SU-DHL-6 (cell line): Measurements from ENCODE around the gene ZSCAN21.
"Not testable (repeated sequence)": the region's sequence is repeated elsewhere in the genome, so short reads cannot be mapped to it uniquely, and the experiment has no call there.

Source experiments
- H2AFZ ChIP-seq: fragments of 200-600 bp; sonication (generic); 2 replicates; pipeline ENCODE4 v1.6.1; 2014; ENCODE audit warnings: low read depth, mild to moderate bottlenecking, moderate library complexity, mixed read lengths, antibody characterized with exemption, low read length; ENCODE audit not compliant: severe bottlenecking
- H3F3A ChIP-seq: fragments of 200-600 bp; shearing (Covaris generic); 2 replicates; pipeline ENCODE4 v1.6.0; 2016; ENCODE audit warnings: antibody characterized with exemption, mild to moderate bottlenecking; ENCODE audit not compliant: insufficient read depth
- H3K27ac ChIP-seq: fragments of 200-600 bp; sonication (generic); 2 replicates; pipeline ENCODE4 v1.5.1; 2016; ENCODE audit warnings: low read depth, mild to moderate bottlenecking, low read length, moderate library complexity, mixed read lengths
- H3K27me3 ChIP-seq: fragments of 200-600 bp; sonication (generic), shearing (Covaris generic); 2 replicates; pipeline ENCODE4 v1.6.0; 2014; ENCODE audit warnings: mild to moderate bottlenecking, low read length
- H3K36me3 ChIP-seq: fragments of 200-600 bp; sonication (generic); 2 replicates; pipeline ENCODE4 v1.6.1; 2014; ENCODE audit warnings: mild to moderate bottlenecking, low read length, mixed read lengths
- H3K4me2 ChIP-seq: fragments of 300-600, 200-600 bp; shearing (Covaris generic), sonication (generic); 2 replicates; pipeline ENCODE4 v1.6.0; 2014; ENCODE audit warnings: low read length, low read depth, mild to moderate bottlenecking; ENCODE audit not compliant: poor library complexity, severe bottlenecking
- H3K4me3 ChIP-seq: fragments of 200-600 bp; sonication (generic); 2 replicates; pipeline ENCODE4 v1.5.1; 2014; ENCODE audit warnings: antibody characterized with exemption, low read length, mild to moderate bottlenecking, mixed read lengths; ENCODE audit not compliant: insufficient read depth, poor library complexity, severe bottlenecking
- H3K79me2 ChIP-seq: fragments of 200-600 bp; sonication (generic); 2 replicates; pipeline ENCODE4 v1.6.1; 2014; ENCODE audit warnings: mild to moderate bottlenecking, low read length, moderate library complexity; ENCODE audit not compliant: insufficient read depth
- H3K9ac ChIP-seq: fragments of 200-600 bp; sonication (generic); 2 replicates; pipeline ENCODE4 v1.7.0; 2014; ENCODE audit warnings: mild to moderate bottlenecking, low read length
- H3K9me2 ChIP-seq: fragments of 200-600 bp; sonication (generic); replicated peaks from 2 replicates; pipeline ENCODE4 v1.6.1; 2014; ENCODE audit warnings: low read length; ENCODE audit not compliant: insufficient read depth
- H3K9me3 ChIP-seq: fragments of 200-600 bp; sonication (generic); 2 replicates; pipeline ENCODE4 v1.6.1; 2014; ENCODE audit warnings: low read length, mixed read lengths; ENCODE audit not compliant: insufficient read depth
- H4K20me1 ChIP-seq: fragments of 200-600 bp; sonication (generic); 2 replicates; pipeline ENCODE4 v1.6.1; 2014; ENCODE audit warnings: low read depth, mild to moderate bottlenecking, antibody characterized with exemption, low read length, moderate library complexity, mixed read lengths
- CTCF ChIP-seq: fragments of 200-600 bp; sonication (generic); IDR thresholded peaks from one replicate; pipeline ENCODE4 v1.5.1; 2017; ENCODE audit warnings: antibody characterized with exemption, mild to moderate bottlenecking, low read length, moderate library complexity; ENCODE audit not compliant: insufficient read depth, poor library complexity, severe bottlenecking
- EZH2phosphoT487 ChIP-seq: fragments of 200-600 bp; sonication (generic), shearing (Covaris generic); conservative IDR thresholded peaks from 2 replicates; pipeline ENCODE4 v1.6.1; 2018; ENCODE audit warnings: mild to moderate bottlenecking, antibody characterized with exemption, low read length, moderate library complexity, mixed read lengths

The ZSCAN21 gene

GRCh38 chr7:100007887-100008286 is 41.7 kb upstream of the ZSCAN21 start:
- H3K9me2 ChIP-seq: no peaks in the 10 kb centered on the region
- no peaks in the 10 kb centered on the region for H3K9me3 ChIP-seq
- no peaks in the 10 kb centered on the region for H3K36me3 ChIP-seq
- no peak overlapping the region for H3K27ac ChIP-seq
- H3K79me2 ChIP-seq: no peaks in the 10 kb centered on the region
- no peaks in the 10 kb centered on the region; the same call in 1 of the 2 replicates for H3K27me3 ChIP-seq
- no peaks in the 10 kb centered on the region for H3F3A ChIP-seq
- H3K4me3 ChIP-seq: no peak overlapping the region
- no peak overlapping the region for H3K4me2 ChIP-seq
- no peak overlapping the region for H3K9ac ChIP-seq
- H2AFZ ChIP-seq: no peak overlapping the region
- H4K20me1 ChIP-seq: no peaks in the 10 kb centered on the region
- TF ChIP-seq CTCF (no peak), EZH2phosphoT487 (no peak)

GRCh38 chr7:100008525-100008924 is 41.0 kb upstream of the ZSCAN21 start:
- Histone ChIP-seq H3K4me2 (no peak overlapping the region), H3K9me3 (no peaks in the 10 kb centered on the region), H2AFZ (no peak overlapping the region), H3K27me3 (no peaks in the 10 kb centered on the region; the same call in 1 of the 2 replicates), H3K4me3 (no peak overlapping the region), H3K9ac (no peak overlapping the region), H3F3A (no peaks in the 10 kb centered on the region), H3K9me2 (no peaks in the 10 kb centered on the region), H3K79me2 (no peaks in the 10 kb centered on the region), H4K20me1 (no peaks in the 10 kb centered on the region), H3K36me3 (no peaks in the 10 kb centered on the region), H3K27ac (no peak overlapping the region)
- TF ChIP-seq EZH2phosphoT487: no peak
- no peak for TF ChIP-seq CTCF

- not testable (repeated sequence) for H2AFZ ChIP-seq, H3K79me2 ChIP-seq, H3K27ac ChIP-seq, H3F3A ChIP-seq, H3K27me3 ChIP-seq, H3K9me3 ChIP-seq, H3K4me3 ChIP-seq, H3K4me2 ChIP-seq, H3K9me2 ChIP-seq, H4K20me1 ChIP-seq, H3K9ac ChIP-seq, H3K36me3 ChIP-seq
Measured at GRCh38 chr7:100009952-100010351, 39.6 kb upstream of the ZSCAN21 start.

- Histone ChIP-seq H3K9me2 (no peaks in the 10 kb centered on the region), H3F3A (no peaks in the 10 kb centered on the region), H3K27me3 (no peaks in the 10 kb centered on the region; the same call in 1 of the 2 replicates), H3K9me3 (no peaks in the 10 kb centered on the region), H3K36me3 (no peaks in the 10 kb centered on the region), H3K79me2 (peaks cover 3% of the 10 kb centered on the region), H4K20me1 (no peaks in the 10 kb centered on the region), H3K4me2 (no peak overlapping the region), H2AFZ (no peak overlapping the region), H3K27ac (no peak overlapping the region), H3K4me3 (no peak overlapping the region), H3K9ac (no peak overlapping the region)
- no peak for TF ChIP-seq CTCF
- TF ChIP-seq EZH2phosphoT487: no peak
Measured at GRCh38 chr7:100010901-100011300, 38.7 kb upstream of the ZSCAN21 start.
